Stimulated activated naive CD8-positive, alpha-beta T cell treated with anti-CD3 and anti-CD28 coated beads, Interleukin-15, Interleukin-2, amounts not matched to agents 100 ng/mL and 50 ng/mL, for 24 hours (primary cell): ENCODE results near the gene E2F4.

Experiments used
- H3K27ac Mint-ChIP-seq: one replicate; pipeline ENCODE4 v1.8.0; 2021; ENCODE audit warnings: mild to moderate bottlenecking, mixed read lengths
- H3K27me3 Mint-ChIP-seq: one replicate; pipeline ENCODE4 v1.8.0; 2021; ENCODE audit warnings: mixed read lengths
- H3K36me3 Mint-ChIP-seq: one replicate; pipeline ENCODE4 v1.8.0; 2021; ENCODE audit warnings: low read depth, mixed read lengths
- H3K4me1 Mint-ChIP-seq: one replicate; pipeline ENCODE4 v1.8.0; 2021; ENCODE audit warnings: low read depth, mixed read lengths
- H3K4me3 Mint-ChIP-seq: one replicate; pipeline ENCODE4 v1.8.0; 2021; ENCODE audit warnings: mild to moderate bottlenecking, mixed read lengths
- H3K9me3 Mint-ChIP-seq: one replicate; pipeline ENCODE4 v1.8.0; 2021; ENCODE audit warnings: mixed read lengths

E2F4 gene

GRCh38 chr16:67177743-67178699 is 13.9 kb upstream of the E2F4 start:
- Mint-ChIP-seq H3K9me3 (no peaks in the 10 kb centered on the region), H3K27me3 (peaks cover 45% of the 10 kb centered on the region), H3K4me1 (peaks cover 32% of the 10 kb centered on the region), H3K27ac (no peak overlapping the region), H3K36me3 (no peaks in the 10 kb centered on the region), H3K4me3 (peak overlapping the region; percentile 41)

- H3K27ac Mint-ChIP-seq, result no peak overlapping the region
- H3K4me1 Mint-ChIP-seq, result peaks cover 19% of the 10 kb centered on the region
- no peaks in the 10 kb centered on the region for H3K9me3 Mint-ChIP-seq
- no peak overlapping the region for H3K4me3 Mint-ChIP-seq
- no peaks in the 10 kb centered on the region for H3K36me3 Mint-ChIP-seq
- peaks cover 34% of the 10 kb centered on the region for H3K27me3 Mint-ChIP-seq
These were observed 12.4 kb upstream of the E2F4 start for GRCh38 chr16:67179421-67180080.

GRCh38 chr16:67180166-67180565 is 11.8 kb upstream of the E2F4 start:
- Mint-ChIP-seq H3K9me3 (no peaks in the 10 kb centered on the region), H3K36me3 (no peaks in the 10 kb centered on the region), H3K4me1 (peaks cover 25% of the 10 kb centered on the region), H3K27me3 (peaks cover 35% of the 10 kb centered on the region), H3K4me3 (no peak overlapping the region), H3K27ac (no peak overlapping the region)

- Mint-ChIP-seq H3K27me3 (peaks cover 29% of the 10 kb centered on the region), H3K4me1 (peaks cover 33% of the 10 kb centered on the region), H3K27ac (no peak overlapping the region), H3K9me3 (no peaks in the 10 kb centered on the region), H3K36me3 (no peaks in the 10 kb centered on the region), H3K4me3 (no peak overlapping the region)
These were observed 10.6 kb upstream of the E2F4 start for GRCh38 chr16:67181346-67181745.

GRCh38 chr16:67182288-67182687 is 9.7 kb upstream of the E2F4 start:
- H3K27ac Mint-ChIP-seq, result no peak overlapping the region
- no peaks in the 10 kb centered on the region for H3K9me3 Mint-ChIP-seq
- H3K4me1 Mint-ChIP-seq, result peaks cover 30% of the 10 kb centered on the region
- H3K27me3 Mint-ChIP-seq, result peaks cover 25% of the 10 kb centered on the region
- no peaks in the 10 kb centered on the region for H3K36me3 Mint-ChIP-seq
- no peak overlapping the region for H3K4me3 Mint-ChIP-seq

- peaks cover 19% of the 10 kb centered on the region for H3K27me3 Mint-ChIP-seq
- no peak overlapping the region for H3K27ac Mint-ChIP-seq
- no peaks in the 10 kb centered on the region for H3K9me3 Mint-ChIP-seq
- H3K4me1 Mint-ChIP-seq, result peaks cover 20% of the 10 kb centered on the region
- no peaks in the 10 kb centered on the region for H3K36me3 Mint-ChIP-seq
- H3K4me3 Mint-ChIP-seq, result no peak overlapping the region
These were observed 8.7 kb upstream of the E2F4 start for GRCh38 chr16:67183284-67183626.

GRCh38 chr16:67183627-67184452 is 8.1 kb upstream of the E2F4 start, which contains the start of gene MATCAP1:
MATCAP1 (minus strand) TSS chr16:67183963; CDS start chr16:67180610, 3,353 bp downstream.
- Mint-ChIP-seq H3K36me3 (no peaks in the 10 kb centered on the region), H3K4me1 (peaks cover 15% of the 10 kb centered on the region), H3K4me3 (peak within 1 kb of the TSS; percentile 43), H3K27me3 (peaks cover 15% of the 10 kb centered on the region), H3K27ac (no peak within 1 kb of the TSS), H3K9me3 (no peaks in the 10 kb centered on the region)

GRCh38 chr16:67184453-67184994 is 7.4 kb upstream of the E2F4 start:
- Mint-ChIP-seq H3K4me1 (peaks cover 14% of the 10 kb centered on the region), H3K4me3 (peak overlapping the region; percentile 43), H3K9me3 (no peaks in the 10 kb centered on the region), H3K27me3 (peaks cover 12% of the 10 kb centered on the region), H3K27ac (no peak overlapping the region), H3K36me3 (no peaks in the 10 kb centered on the region)

- Mint-ChIP-seq H3K4me3 (peak overlapping the region; percentile 77), H3K36me3 (no peaks in the 10 kb centered on the region), H3K27ac (no peak overlapping the region), H3K27me3 (peaks cover 12% of the 10 kb centered on the region), H3K4me1 (peaks cover 14% of the 10 kb centered on the region), H3K9me3 (no peaks in the 10 kb centered on the region)
These were observed 6.8 kb upstream of the E2F4 start for GRCh38 chr16:67184995-67185650.

GRCh38 chr16:67185651-67186134 is 6.3 kb upstream of the E2F4 start:
- peaks cover 14% of the 10 kb centered on the region for H3K4me1 Mint-ChIP-seq
- peaks cover 12% of the 10 kb centered on the region for H3K27me3 Mint-ChIP-seq
- H3K36me3 Mint-ChIP-seq, result no peaks in the 10 kb centered on the region
- H3K9me3 Mint-ChIP-seq, result no peaks in the 10 kb centered on the region
- H3K4me3 Mint-ChIP-seq, result peak overlapping the region; percentile 77
- H3K27ac Mint-ChIP-seq, result peak overlapping the region; percentile 8

GRCh38 chr16:67186550-67186950 is 5.4 kb upstream of the E2F4 start:
- Mint-ChIP-seq H3K9me3 (no peaks in the 10 kb centered on the region), H3K4me3 (no peak overlapping the region), H3K4me1 (peaks cover 18% of the 10 kb centered on the region), H3K27ac (no peak overlapping the region), H3K36me3 (no peaks in the 10 kb centered on the region), H3K27me3 (peaks cover 12% of the 10 kb centered on the region)

- H3K27me3 Mint-ChIP-seq, result peaks cover 12% of the 10 kb centered on the region
- H3K4me1 Mint-ChIP-seq, result peaks cover 22% of the 10 kb centered on the region
- H3K27ac Mint-ChIP-seq, result no peak overlapping the region
- H3K4me3 Mint-ChIP-seq, result no peak overlapping the region
- no peaks in the 10 kb centered on the region for H3K9me3 Mint-ChIP-seq
- H3K36me3 Mint-ChIP-seq, result no peaks in the 10 kb centered on the region
These were observed 4.6 kb upstream of the E2F4 start for GRCh38 chr16:67187175-67187890.

GRCh38 chr16:67188323-67188722 is 3.6 kb upstream of the E2F4 start:
- Mint-ChIP-seq H3K9me3 (no peaks in the 10 kb centered on the region), H3K4me3 (no peak overlapping the region), H3K36me3 (peaks cover 8% of the 10 kb centered on the region), H3K27me3 (peaks cover 12% of the 10 kb centered on the region), H3K4me1 (peaks cover 29% of the 10 kb centered on the region), H3K27ac (no peak overlapping the region)
